LHCN-M2 (cell line): Measurements from ENCODE around the gene VSTM4. TPM values are rescaled to one million over a fixed set of nuclear protein-coding genes. Genes with fewer than 3 reads are reported as not detected.
A peak's percentile ranks its signal among the peaks of the same experiment; 100 is the strongest.

Experiments used
- DNase-seq: peaks from one replicate; pipeline ENCODE4 v3.0.0-alpha.2; 2012; ENCODE audit warnings: low read depth
- total RNA-seq: library from RNA; depleted of rRNA; stranded (reverse); fragments of >200 nt; gene quantifications from 2 replicates; pipeline ENCODE4 v1.2.3, GENCODE V29; 2014

VSTM4 gene
- total RNA-seq, 1 experiment from 2014 or later, result 0.23 TPM

GRCh38 chr10:49117376-49118070 lies 2.2 kb upstream of the VSTM4 start:
- DNase-seq, result no peak

- DNase-seq, result no peak
Observed at GRCh38 chr10:49116509-49117375, 1.4 kb upstream of the VSTM4 start.

GRCh38 chr10:49115796-49116508 lies 630 bp upstream of the VSTM4 start:
- no peak for DNase-seq

- DNase-seq, result no peak
Observed at GRCh38 chr10:49114718-49115014, 656 bp downstream of the VSTM4 start.

- peak; percentile 13 for DNase-seq
Observed at GRCh38 chr10:49113741-49114141, 1.6 kb downstream of the VSTM4 start.

GRCh38 chr10:49112851-49113250 lies 2.5 kb downstream of the VSTM4 start:
- no peak for DNase-seq

GRCh38 chr10:49112098-49112497 lies 3.2 kb downstream of the VSTM4 start:
- no peak for DNase-seq

GRCh38 chr10:49111320-49111698 lies 4.0 kb downstream of the VSTM4 start:
- no peak for DNase-seq

GRCh38 chr10:49110684-49111319 lies 4.5 kb downstream of the VSTM4 start:
- no peak for DNase-seq

GRCh38 chr10:49109669-49110340 lies 5.5 kb downstream of the VSTM4 start:
- DNase-seq, result peak; percentile 92

GRCh38 chr10:49108656-49109055 lies 6.7 kb downstream of the VSTM4 start:
- DNase-seq, result no peak

- no peak for DNase-seq
Observed at GRCh38 chr10:49107887-49108267, 7.4 kb downstream of the VSTM4 start.

GRCh38 chr10:49107111-49107886 lies 8.0 kb downstream of the VSTM4 start:
- DNase-seq, result no peak

GRCh38 chr10:49106451-49106850 lies 8.9 kb downstream of the VSTM4 start:
- DNase-seq, result no peak

- DNase-seq, result no peak
Observed at GRCh38 chr10:49105076-49105475, 10.2 kb downstream of the VSTM4 start.

GRCh38 chr10:49104323-49104722 lies 11.0 kb downstream of the VSTM4 start:
- no peak for DNase-seq

- no peak for DNase-seq
Observed at GRCh38 chr10:49103761-49104160, 11.6 kb downstream of the VSTM4 start.

- no peak for DNase-seq
Observed at GRCh38 chr10:49099046-49099445, 16.3 kb downstream of the VSTM4 start.

- no peak for DNase-seq
Observed at GRCh38 chr10:49096890-49097445, 18.4 kb downstream of the VSTM4 start.

GRCh38 chr10:49094646-49095045 lies 20.7 kb downstream of the VSTM4 start:
- DNase-seq, result no peak
